Right lobe of liver (tissue), 4 donors: ENCODE results near the gene LVRN.

Source experiments
- CTCF ChIP-seq, 4 donors: fragments of 200-600 bp in 3 of 4; fragments of 450-650 bp in 1 of 4; IDR thresholded peaks; one replicate each; pipeline versions ENCODE4 v1.5.1 to v1.8.0; 2016 to 2022; ENCODE audit warnings: antibody characterized with exemption in 4 of 4, mild to moderate bottlenecking in 2 of 4
- POLR2A ChIP-seq: fragments of 450-650 bp; IDR thresholded peaks from one replicate; pipeline ENCODE4 v1.6.1; 2017; ENCODE audit warnings: antibody characterized with exemption, mild to moderate bottlenecking
- donor health status: DM: no; HTN: no; CAD: no.
- donor health status: DM: no; HTN: no; CAD: no.
- donor health status: DM: no; HTN: yes; CAD: no.

- TF ChIP-seq CTCF (IDR thresholded peaks at IDR 0.05) = no peak
- TF ChIP-seq POLR2A = no peak
Observed at GRCh38 chr5:115983519-115983918, 21.2 kb downstream of the LVRN start.
